ENCODE data around the gene CRACR2A. TPM values are rescaled to one million over a fixed set of nuclear protein-coding genes. Genes with fewer than 3 reads are reported as not detected.

CRACR2A gene
- total RNA-seq, 2 donors from 2014 or later = 52.8 to 54.8 TPM

DNA sequence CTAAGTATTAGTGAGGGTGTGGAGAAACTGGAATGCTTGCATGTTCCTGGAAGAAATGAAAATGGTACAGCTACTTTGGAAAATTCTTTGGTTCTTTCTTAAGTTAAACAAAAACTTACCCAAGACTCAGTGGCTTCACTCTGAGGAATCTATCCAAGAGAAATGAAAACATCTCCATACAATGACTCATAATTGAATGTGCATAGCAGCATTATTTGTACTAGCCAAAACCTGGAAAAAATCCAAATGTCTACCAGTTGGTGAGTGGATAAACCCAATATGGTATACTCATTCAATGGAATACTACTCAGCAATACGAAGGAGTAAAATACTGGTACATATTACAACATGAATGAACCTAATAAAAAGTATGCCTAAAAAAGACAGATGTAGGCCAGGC lies 18.0 kb upstream of the CRACR2A start:
- Mint-ChIP-seq H3K36me3 (ENCODE audit: low read depth) (peaks cover 3% of the 10 kb centered on the region), H3K4me3 (no peak overlapping the region), H3K27me3 (no peaks in the 10 kb centered on the region), H3K4me1 (peaks cover 25% of the 10 kb centered on the region), H3K27ac (peak overlapping the region; percentile 81)
- ATAC-seq (no peak), DNase-seq (no peak)
- no peaks in the 10 kb centered on the region for H3K9me3 ChIP-seq (ENCODE audit: control insufficient read depth, low read length, poor library complexity, severe bottlenecking)

DNA sequence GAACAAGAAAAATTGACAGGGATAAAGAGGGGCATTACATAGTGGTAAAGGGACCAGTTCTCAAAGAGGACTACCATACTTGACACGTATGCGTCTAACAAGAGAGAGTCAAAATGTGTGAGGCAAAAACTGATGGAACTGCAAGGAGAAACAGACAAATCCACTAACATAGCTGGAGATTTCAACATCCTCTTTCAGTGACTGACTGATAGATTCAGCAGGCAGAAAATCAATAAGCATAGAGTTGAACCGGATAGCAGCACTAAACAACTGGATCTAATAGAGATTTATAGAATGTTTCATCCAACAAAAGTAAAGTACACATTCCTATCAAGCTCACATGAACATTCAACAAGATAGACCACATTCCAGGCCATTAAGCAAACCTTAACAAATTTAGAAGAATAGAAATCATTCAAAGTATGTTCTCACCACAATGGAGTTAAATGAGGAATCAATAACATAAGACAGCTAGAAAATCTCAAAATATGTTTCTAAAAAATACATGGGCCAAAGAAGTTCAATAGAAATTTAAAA lies 16.1 kb upstream of the CRACR2A start:
- Mint-ChIP-seq H3K4me3 (no peak overlapping the region), H3K27ac (no peak overlapping the region), H3K4me1 (peaks cover 27% of the 10 kb centered on the region), H3K27me3 (no peaks in the 10 kb centered on the region), H3K36me3 (ENCODE audit: low read depth) (peaks cover 6% of the 10 kb centered on the region)
- no peaks in the 10 kb centered on the region for H3K9me3 ChIP-seq (ENCODE audit: control insufficient read depth, low read length, poor library complexity, severe bottlenecking)
- no peak for DNase-seq
- ATAC-seq = no peak

DNA sequence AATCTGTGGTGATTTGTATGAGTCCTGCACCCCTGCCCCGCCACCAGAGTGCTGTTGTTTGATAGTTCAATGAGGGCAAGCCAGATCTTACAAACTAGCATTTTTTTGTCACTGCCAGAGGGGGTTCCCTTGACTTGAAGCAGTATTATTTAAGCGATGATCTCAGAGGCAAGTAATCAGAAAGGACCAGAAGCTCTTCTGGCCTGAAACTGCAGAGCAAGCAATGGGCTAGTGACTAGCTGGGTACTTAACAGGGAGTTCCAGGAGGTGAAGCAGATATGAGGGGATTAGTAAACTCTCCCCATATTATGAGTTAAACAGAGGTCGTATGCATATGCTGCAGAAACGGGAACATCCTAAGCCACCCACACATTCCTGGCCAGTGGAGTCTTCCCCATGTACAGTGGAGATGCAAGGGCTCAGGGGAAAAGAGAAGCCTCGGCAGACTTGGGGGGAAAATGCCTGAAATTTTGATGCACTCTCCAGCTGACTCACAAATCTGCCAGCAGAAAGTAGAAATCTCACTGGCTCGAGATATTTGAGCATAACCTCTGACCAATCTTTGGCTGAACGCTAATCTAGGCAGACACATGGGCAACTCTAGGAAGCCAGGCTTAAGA lies 8.3 kb upstream of the CRACR2A start:
- H3K9me3 ChIP-seq (ENCODE audit: control insufficient read depth, low read length, poor library complexity, severe bottlenecking) = no peaks in the 10 kb centered on the region
- DNase-seq (no peak), ATAC-seq (no peak)
- Mint-ChIP-seq H3K36me3 (ENCODE audit: low read depth) (peaks cover 9% of the 10 kb centered on the region), H3K4me3 (no peak overlapping the region), H3K27ac (no peak overlapping the region), H3K27me3 (no peaks in the 10 kb centered on the region), H3K4me1 (peaks cover 4% of the 10 kb centered on the region)

DNA sequence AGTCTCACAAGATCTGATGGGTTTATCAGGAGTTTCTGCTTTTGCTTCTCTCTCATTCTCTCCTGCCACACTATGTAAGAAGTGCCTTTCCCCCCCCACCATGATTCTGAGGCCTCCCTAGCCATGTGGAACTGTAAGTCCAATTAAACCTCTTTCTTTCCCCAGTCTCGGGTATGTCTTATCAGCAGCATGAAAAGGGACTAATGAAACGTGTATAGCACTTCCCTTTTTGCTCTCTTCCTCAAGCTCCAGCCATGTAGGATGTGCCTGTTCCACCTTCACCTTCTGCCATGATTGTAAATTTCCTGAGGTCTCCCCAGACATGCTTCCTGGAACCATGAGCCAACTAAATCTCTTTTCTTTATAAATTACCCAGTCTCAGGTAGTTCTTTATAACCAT lies 7.0 kb upstream of the CRACR2A start:
- H3K27ac Mint-ChIP-seq = no peak overlapping the region
- peaks cover 5% of the 10 kb centered on the region for H3K4me1 Mint-ChIP-seq
- no peak for ATAC-seq
- H3K9me3 ChIP-seq (ENCODE audit: control insufficient read depth, low read length, poor library complexity, severe bottlenecking) = no peaks in the 10 kb centered on the region
- no peaks in the 10 kb centered on the region for H3K27me3 Mint-ChIP-seq
- no peak overlapping the region for H3K4me3 Mint-ChIP-seq
- no peak for DNase-seq
- H3K36me3 Mint-ChIP-seq (ENCODE audit: low read depth) = peaks cover 5% of the 10 kb centered on the region

DNA sequence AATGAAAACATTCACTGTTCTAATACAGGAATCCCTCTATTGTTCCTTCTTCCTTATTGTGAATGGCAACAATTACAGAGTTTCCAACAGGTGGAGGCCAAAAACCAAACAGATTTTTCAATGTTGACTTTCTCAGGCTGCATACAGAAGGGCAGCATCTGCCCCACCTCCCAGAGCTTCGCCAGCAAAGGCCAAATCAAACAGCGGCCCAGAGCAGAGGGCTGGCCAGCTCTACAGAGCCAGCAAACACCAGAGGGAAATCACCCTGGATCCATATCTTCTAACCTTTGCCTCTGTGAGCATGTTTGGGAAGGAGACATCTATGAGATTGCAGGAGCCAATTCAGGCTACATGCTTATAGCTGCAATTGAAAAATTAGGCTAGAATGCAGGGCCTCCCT lies 4.4 kb upstream of the CRACR2A start:
- H3K4me3 Mint-ChIP-seq = no peak overlapping the region

DNA sequence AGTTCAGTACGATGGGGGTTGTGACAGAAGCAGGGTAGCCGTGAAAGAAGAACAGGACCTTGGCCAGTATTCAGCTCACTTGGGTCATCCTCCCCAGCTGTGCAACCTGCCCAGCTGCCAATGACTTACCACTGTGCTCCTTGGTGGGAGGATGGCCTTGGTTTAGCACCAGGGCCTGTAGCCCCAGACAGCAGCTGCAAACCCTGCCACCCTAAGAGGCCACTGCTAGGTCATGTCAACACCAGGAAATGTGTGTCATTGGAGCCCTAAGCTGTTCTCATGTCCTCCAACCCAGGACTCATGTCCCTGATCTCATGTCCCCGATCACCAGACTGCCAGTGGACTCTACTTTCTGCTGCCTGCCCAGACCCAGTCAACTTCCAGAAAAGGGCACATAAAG lies 3.0 kb upstream of the CRACR2A start:
- H3K36me3 Mint-ChIP-seq (ENCODE audit: low read depth) = peaks cover 3% of the 10 kb centered on the region
- no peak for ATAC-seq
- H3K9me3 ChIP-seq (ENCODE audit: control insufficient read depth, low read length, poor library complexity, severe bottlenecking) = no peaks in the 10 kb centered on the region
- DNase-seq = no peak
- peaks cover 34% of the 10 kb centered on the region for H3K4me1 Mint-ChIP-seq
- H3K27ac Mint-ChIP-seq = no peak overlapping the region
- H3K4me3 Mint-ChIP-seq = no peak overlapping the region
- H3K27me3 Mint-ChIP-seq = no peaks in the 10 kb centered on the region

More for the DNA sequence above, 4.4 kb upstream of the CRACR2A start:
- H3K27ac Mint-ChIP-seq = peak overlapping the region; percentile 0
- DNase-seq (no peak), ATAC-seq (no peak)
- peaks cover 5% of the 10 kb centered on the region for H3K36me3 Mint-ChIP-seq (ENCODE audit: low read depth)
- no peaks in the 10 kb centered on the region for H3K27me3 Mint-ChIP-seq
- H3K4me1 Mint-ChIP-seq = peaks cover 20% of the 10 kb centered on the region
- no peaks in the 10 kb centered on the region for H3K9me3 ChIP-seq (ENCODE audit: control insufficient read depth, low read length, poor library complexity, severe bottlenecking)

DNA sequence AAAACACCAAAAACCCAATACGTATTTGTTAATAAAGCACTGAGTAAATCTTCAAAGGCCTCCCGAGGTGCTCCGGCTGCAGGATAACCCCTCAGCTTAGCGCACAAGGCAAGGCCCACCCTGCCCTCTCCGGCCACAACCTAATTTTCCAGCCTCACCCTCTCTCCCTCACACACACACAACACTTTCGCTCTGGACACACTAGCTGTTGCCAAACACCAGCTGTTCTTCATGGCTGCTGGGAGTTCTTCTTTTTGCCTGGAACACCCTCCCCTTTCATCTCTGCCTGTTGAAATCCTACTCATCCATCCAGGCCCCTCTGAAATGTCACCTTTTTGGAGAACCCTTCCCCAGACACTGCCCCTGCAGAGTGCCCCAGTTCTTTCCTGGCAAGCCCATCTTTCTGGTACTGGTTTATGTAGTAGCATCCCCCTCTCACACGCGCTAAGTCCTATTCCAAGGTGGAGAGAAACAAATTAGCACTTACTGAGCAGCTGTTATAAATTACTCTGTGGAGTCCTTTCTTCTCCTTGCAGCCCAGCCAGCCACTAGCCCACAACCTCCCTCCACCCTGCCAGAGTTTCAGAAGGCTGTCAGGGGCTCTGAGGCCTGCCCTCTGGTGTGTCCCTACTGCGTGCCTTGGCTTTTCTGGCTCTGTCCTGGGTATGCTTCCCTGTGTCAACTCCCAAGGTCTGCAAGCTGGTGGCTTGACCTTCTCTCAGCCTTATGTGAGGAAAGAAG lies 805 bp upstream of the CRACR2A start:
- Mint-ChIP-seq H3K36me3 (ENCODE audit: low read depth) (peaks cover 3% of the 10 kb centered on the region), H3K4me1 (peaks cover 48% of the 10 kb centered on the region), H3K27ac (peak overlapping the region; percentile 100), H3K27me3 (no peaks in the 10 kb centered on the region), H3K4me3 (peak overlapping the region; percentile 98)
- no peaks in the 10 kb centered on the region for H3K9me3 ChIP-seq (ENCODE audit: control insufficient read depth, low read length, poor library complexity, severe bottlenecking)
- no peak for ATAC-seq
- DNase-seq = no peak

DNA sequence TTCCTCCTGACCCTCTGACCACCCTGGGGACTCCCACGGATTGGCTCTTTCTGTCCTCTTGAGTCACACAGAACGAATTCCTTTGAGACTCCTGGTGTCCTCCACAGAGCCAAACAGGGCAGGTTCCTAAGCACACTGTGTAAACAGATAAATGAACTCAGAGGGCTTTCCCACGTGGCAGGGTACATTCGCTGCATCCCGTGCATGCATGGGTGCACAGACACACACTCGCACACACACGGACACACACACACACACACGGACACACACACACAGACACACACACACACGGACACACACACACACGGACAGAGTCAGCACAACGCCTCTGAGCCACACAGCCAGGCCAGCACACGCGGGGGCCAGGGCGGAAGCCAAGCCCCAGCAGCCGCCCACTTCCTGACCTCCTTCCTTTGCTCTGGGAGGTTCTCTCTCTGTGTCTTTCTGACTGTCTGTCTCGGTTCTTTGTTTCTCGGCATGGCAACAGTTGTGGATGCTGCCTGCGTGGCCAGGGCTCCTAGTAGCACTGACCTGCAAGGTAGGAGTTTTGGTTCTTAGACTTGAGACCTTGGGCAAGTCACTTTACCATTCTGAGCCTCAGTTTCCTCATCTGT lies 706 bp downstream of the CRACR2A start:
- peak; percentile 75 for ATAC-seq
- H3K36me3 Mint-ChIP-seq (ENCODE audit: low read depth) = peaks cover 3% of the 10 kb centered on the region
- no peaks in the 10 kb centered on the region for H3K9me3 ChIP-seq (ENCODE audit: control insufficient read depth, low read length, poor library complexity, severe bottlenecking)
- peak; percentile 41 to 57 (median 43) for DNase-seq
- H3K4me3 Mint-ChIP-seq = peak overlapping the region; percentile 98
- peak overlapping the region; percentile 100 for H3K27ac Mint-ChIP-seq
- H3K4me1 Mint-ChIP-seq = peaks cover 61% of the 10 kb centered on the region
- H3K27me3 Mint-ChIP-seq = no peaks in the 10 kb centered on the region

DNA sequence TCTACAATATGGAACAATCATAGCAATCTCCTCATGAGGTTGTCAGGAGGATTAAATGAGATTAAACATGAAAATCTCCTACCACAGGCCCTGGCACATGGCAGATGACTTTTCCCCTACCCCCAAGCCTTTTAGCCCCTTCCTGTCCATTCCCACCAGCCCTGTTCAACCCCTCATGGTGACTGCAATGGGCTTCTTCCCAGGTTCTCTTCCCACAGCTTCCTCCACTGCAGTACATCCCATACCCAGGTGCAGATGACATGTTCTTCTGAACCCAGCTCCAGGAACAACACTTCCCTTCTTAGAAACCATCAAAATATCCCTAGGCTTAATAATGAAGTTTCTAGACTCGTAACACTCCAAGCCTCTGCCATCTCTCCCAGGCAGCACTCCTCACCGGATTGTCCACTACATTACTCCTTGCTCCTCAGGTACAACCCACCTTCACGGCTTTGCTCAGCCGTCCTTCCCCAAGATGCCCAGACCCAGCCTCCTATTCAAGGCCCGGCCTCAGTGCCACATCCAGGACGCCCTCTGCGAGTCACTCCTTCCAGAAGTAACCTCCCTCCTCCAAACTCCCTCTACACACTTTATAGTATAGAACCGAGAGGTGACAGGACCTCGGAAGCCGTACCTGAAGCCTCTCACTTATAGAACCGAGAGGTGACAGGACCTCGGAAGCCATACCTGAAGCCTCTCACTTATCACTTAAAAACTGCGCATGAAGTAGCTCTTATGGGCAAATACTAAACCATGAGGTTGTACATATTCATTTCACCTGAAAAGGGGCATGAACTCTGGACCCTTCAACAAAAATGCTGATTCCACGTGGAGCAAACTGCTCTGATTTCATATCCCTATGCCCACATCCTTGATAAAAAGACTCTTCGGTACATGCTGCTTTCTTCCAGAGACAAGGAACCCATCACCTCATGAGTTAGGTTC lies 1.5 kb downstream of the CRACR2A start:
- Mint-ChIP-seq H3K27me3 (no peaks in the 10 kb centered on the region), H3K4me3 (peak overlapping the region; percentile 98), H3K4me1 (peaks cover 62% of the 10 kb centered on the region), H3K27ac (peak overlapping the region; percentile 100), H3K36me3 (ENCODE audit: low read depth) (peaks cover 3% of the 10 kb centered on the region)
- H3K9me3 ChIP-seq (ENCODE audit: control insufficient read depth, low read length, poor library complexity, severe bottlenecking) = no peaks in the 10 kb centered on the region
- ATAC-seq = no peak
- DNase-seq = no peak

DNA sequence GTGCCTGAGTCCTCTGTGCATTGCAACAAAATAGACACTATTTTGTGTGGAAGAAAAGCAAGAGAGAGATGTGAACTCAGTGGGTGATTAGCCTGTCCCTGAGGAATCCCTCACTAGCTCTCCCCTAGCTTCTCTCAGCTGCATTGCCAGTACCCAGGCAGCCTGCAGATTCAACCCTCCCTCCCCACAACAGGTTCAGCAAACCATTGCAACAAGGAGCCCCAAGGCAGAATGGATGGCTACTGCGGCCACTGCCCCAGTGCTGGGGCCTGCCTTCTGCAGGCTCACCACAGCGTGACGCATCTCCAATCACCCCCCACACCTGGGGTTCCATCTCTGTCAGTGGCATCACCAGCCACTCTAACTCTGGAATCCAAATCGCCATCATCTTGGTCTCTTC lies 2.3 kb downstream of the CRACR2A start:
- no peaks in the 10 kb centered on the region for H3K27me3 Mint-ChIP-seq
- H3K36me3 Mint-ChIP-seq (ENCODE audit: low read depth) = peaks cover 6% of the 10 kb centered on the region
- peaks cover 64% of the 10 kb centered on the region for H3K4me1 Mint-ChIP-seq
- DNase-seq (no peak), ATAC-seq (no peak)
- H3K4me3 Mint-ChIP-seq = peak overlapping the region; percentile 98
- peak overlapping the region; percentile 100 for H3K27ac Mint-ChIP-seq
- H3K9me3 ChIP-seq (ENCODE audit: control insufficient read depth, low read length, poor library complexity, severe bottlenecking) = no peaks in the 10 kb centered on the region

DNA sequence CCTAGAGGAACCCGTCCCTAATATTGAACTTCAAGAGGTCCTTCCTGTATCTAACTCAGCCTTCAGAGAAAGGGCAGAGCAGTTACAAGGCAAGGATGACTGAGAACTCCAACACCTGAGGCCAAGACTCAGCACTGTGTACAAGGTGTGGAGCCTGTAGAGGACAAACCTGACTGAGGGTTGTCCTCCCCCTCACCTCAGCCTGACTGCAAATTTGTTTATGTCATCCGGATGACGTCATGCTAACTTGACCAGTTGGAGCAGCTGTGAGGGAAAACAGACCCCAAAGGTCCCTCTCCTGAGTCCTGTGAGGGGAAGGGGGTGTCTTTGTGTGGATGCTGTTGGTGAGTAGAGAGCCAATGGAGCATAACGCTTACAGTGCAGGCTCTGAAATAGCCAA lies 4.3 kb downstream of the CRACR2A start:
- no peaks in the 10 kb centered on the region for H3K27me3 Mint-ChIP-seq
- H3K36me3 Mint-ChIP-seq (ENCODE audit: low read depth) = peaks cover 6% of the 10 kb centered on the region
- H3K4me3 Mint-ChIP-seq = no peak overlapping the region
- peak overlapping the region; percentile 100 for H3K27ac Mint-ChIP-seq
- peaks cover 62% of the 10 kb centered on the region for H3K4me1 Mint-ChIP-seq
- no peak for ATAC-seq
- H3K9me3 ChIP-seq (ENCODE audit: control insufficient read depth, low read length, poor library complexity, severe bottlenecking) = no peaks in the 10 kb centered on the region
- DNase-seq = no peak

DNA sequence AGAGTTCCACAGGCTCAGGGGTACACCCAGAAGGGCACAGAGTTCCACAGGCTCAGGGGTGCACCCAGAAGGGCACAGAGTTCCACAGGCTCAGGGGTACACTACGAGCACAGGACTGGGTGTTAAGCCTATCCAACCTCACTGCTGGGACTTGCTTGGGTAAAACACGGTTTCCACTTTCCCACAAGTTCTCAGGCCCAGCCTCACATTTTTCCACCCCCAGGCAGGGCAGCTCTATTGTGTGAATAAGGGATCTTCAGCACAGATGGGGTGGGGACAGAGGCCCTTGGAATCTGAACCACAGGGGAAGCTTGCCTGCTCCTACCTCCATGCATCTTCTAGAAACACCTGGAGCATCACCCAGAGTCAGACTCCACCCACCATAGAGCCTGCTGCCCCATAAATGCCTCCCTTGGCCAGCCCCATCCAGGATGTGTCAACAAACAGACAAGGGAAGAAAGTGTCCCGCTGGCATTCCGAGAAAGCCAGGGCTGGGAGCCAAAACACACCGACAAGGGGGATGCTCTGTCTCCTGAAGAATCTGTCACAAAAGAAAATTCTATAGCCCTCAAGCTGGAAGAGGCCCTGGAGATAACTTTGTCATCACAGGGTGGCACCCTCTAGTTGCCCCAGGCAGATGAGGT lies 4.8 kb downstream of the CRACR2A start:
- Mint-ChIP-seq H3K4me1 (peaks cover 59% of the 10 kb centered on the region), H3K27ac (peak overlapping the region; percentile 100), H3K4me3 (peak overlapping the region; percentile 75), H3K27me3 (no peaks in the 10 kb centered on the region), H3K36me3 (ENCODE audit: low read depth) (peaks cover 6% of the 10 kb centered on the region)
- H3K9me3 ChIP-seq (ENCODE audit: control insufficient read depth, low read length, poor library complexity, severe bottlenecking) = no peaks in the 10 kb centered on the region
- DNase-seq (no peak), ATAC-seq (no peak)
